HG03378 (cell line): ENCODE results near the gene ELOVL2.
"Not testable (repeated sequence)": the region's sequence is repeated elsewhere in the genome, so short reads cannot be mapped to it uniquely, and the experiment has no call there.

ENCODE experiments used
- ATAC-seq: cut with Tn5 transposase; IDR thresholded peaks from one replicate; pipeline ENCODE4 v1.9.1; 2021; ENCODE audit warnings: mild to moderate bottlenecking, moderate library complexity; ENCODE audit not compliant: unreplicated experiment

The ELOVL2 gene

DNA sequence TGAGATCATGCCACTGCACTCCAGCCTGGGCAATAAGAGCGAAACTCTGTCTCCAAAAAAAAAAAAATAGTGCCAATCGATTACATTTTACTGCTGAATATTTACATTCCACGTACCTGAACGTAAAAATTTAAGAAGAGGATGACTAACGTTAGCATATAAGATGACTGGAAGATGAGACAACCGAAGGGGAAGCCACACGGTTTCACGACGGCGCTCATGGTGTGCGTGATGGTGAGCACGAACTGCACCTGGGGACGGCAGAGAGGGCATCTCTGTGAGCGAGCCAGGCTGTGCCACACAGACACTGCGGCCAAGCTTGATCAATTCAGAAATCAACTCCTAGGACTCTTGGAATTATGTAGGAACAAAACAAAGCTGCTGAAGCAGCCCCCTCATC lies 54.5 kb downstream of the ELOVL2 start:
- ATAC-seq = no peak

DNA sequence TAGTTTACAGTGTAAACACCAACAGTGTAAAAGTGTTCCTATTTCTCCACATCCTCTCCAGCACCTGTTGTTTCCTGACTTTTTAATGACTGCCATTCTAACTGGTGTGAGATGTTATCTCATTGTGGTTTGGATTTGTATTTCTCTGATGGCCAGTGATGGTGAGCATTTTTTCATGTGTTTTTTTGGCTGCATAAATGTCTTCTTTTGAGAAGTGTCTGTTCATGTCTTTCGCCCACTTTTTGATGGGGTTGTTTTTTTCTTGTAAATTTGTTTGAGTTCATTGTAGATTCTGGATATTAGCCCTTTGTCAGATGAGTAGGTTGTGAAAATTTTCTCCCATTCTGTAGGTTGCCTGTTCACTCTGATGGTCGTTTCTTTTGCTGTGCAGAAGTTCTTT lies 59.1 kb downstream of the ELOVL2 start:
- not testable (repeated sequence) for ATAC-seq

DNA sequence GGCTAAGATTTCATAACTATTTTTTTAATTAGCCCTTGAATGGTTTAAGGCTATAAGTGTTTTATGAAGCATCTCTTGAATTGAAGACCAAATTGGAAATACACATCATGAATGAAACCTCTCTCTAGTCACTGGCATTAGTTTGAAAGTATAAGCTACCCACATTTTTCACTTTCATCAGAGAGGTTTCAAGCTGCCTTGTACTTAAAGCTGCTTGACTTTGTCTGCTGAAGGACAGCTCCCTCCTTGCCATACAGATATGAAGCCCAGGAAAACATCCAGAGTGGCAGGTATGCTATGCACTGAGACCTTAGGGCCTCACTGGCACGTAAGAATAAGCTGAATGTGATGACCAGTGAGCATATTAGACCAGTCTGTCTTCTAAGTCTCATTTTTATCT lies 62.7 kb downstream of the ELOVL2 start:
- ATAC-seq = no peak

DNA sequence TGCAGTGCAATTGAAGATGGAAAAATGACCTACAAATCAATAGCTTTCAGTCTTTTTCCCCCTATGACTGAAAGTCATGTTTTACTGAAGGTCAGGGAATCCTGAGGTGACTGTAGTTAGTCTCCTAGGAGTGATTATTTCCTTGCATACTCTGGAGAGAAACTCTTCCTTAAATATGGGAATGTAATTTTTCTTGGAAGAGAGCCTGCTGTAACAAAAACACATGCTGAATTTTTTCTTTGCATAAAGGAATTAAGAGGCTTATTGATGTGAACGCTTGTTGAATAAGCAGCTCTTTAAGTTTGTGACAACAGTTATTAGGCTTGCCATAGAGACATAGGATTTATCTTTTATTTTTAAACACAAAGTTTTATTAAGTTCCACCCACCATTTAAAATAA lies 64.5 kb downstream of the ELOVL2 start:
- ATAC-seq = no peak

DNA sequence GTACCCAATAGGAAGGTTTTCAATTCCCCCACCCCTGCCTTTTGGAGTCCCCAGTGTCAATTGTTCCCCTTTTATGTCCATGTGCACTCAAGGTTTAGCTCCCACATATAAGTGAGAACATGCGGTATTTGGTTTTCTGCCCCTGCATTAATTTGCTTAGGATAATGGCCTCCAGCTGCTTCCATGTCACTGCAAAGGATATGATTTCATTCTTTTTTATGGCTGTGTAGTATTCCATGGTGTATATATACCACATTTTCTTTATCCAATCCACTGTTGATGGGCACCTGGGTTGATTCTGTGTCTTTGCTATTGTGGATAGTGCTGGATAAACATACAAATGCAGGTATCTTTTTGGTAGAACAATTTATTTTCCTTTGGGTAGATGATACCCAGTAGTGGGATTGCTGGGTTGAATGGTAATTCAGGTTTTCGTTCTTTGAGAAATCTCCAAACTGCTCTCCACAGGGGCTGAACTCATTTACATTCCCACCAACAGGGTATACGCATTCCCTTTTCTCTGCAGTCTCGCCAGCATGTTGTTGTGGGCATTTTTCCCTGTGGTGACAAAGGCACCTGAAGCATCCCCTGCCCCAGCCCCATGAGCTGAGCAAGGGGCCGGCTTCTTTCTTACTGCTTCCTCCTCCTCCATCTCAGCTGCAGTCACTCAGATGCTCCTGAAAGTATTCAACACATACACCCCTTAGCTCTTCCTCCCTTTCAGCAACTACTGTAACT lies 66.7 kb downstream of the ELOVL2 start:
- ATAC-seq = no peak

DNA sequence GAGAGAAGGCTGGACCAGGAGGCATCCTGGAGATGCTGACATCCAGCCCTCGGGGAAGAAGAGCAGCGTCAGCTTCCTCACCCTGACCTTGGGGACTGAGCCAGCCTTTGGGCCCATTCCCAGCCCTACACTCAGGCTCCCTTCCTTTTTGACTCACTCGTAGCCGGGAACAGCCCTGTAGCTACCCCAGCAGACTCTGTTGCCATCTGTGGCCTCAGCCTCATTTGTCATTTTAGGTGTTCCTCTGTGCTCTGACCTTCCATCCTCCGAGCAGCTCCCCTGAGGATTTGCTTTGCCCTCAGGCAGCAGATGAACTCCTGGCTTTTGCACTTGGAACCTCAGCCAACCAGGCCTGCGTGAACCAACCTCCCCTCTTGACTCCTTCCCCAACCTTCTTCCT lies 67.5 kb downstream of the ELOVL2 start:
- ATAC-seq = no peak

DNA sequence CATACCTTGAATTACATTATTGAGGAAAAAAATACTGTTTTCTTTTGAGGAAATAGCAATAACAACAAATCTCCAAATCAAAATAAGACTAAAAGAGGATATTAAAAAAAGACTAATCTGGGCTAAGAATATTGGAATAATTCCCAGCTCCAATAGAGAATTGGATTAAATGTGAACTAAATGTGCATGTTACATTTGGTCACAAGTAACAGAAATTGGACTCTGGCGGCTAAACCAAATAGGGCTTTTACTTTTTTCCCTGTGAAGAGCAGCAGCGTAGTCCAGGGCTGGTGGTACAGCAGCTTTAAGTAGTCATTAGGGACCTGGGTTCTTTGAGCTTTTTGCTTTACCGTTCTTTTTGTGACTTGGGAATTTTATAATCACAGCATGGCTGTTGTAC lies 71.9 kb downstream of the ELOVL2 start:
- no peak for ATAC-seq

DNA sequence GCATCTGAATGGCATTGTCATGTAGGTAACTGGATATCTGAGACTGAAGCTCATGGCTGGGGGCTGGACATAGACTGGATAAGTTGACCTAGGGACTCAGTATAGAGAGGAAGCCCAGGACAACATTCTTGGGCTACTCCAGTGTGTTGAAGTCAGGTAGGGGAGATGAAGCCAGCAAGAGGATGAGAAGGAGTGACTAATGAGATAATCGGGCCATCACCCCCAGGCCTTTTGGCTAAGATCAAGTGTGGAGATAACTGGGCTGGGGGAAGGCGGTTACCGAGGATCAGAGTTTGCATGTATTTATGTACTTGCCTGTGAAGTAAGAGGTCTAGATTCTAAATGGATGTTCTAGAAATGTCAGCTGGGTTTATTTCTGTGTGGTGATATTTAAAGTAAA lies 73.4 kb downstream of the ELOVL2 start:
- no peak for ATAC-seq

DNA sequence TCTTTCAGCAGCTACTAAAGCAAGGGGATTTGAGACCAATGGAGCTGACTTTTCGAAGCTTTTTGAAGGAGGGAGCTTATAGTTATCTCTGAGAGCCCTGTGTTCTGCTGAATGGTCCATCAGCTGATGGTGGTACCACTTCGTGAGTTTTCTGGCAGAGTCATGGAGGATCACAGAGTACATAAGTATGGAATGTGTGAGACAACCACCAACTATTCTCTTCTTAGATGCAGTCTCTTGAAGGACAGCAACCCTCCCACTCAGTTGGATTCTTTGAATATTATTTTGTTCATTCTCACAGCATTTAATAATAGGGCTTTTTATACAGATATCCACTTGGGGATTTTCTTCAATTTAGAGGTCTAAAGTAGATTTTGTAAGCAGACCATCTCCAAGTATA lies 75.3 kb downstream of the ELOVL2 start:
- ATAC-seq = no peak

DNA sequence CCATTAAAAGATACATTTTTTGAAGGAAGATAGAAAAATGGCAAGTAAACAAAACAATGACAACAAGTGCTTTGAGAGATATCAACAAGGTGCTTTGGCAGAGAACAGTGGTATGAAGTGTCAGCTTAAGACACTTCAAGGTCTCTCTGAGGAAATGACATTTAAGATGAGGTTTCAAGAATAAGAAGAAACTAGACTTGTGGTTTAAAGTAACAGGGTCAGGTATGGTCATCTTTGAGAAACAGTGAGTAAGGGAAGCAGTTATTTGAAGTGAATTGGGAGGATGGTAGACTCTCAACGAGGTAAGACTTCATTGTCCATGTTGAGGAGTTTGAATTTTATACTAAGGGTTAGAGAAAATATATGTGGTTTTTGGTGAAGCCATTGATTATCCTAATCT lies 79.4 kb downstream of the ELOVL2 start:
- ATAC-seq = peak; percentile 70

DNA sequence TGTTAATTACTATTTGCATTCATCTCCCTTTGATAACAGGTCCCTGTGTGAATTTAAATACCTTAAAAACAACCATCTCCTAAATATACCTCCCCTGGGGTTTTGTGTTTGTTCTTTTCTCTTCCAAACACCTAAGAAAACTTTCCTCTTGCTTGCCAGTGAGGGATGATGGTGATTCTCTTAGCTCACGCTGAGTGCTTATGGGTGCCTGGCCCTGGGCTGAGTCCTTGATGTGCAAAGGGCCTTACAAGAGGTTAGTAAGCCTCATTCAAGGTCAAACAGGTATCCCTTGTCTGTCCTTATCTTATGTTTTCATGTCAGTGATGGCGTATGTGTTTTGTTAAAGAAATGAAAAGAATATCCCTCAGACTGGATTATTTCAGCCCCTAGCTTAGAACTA lies 81.0 kb downstream of the ELOVL2 start:
- ATAC-seq = no peak

DNA sequence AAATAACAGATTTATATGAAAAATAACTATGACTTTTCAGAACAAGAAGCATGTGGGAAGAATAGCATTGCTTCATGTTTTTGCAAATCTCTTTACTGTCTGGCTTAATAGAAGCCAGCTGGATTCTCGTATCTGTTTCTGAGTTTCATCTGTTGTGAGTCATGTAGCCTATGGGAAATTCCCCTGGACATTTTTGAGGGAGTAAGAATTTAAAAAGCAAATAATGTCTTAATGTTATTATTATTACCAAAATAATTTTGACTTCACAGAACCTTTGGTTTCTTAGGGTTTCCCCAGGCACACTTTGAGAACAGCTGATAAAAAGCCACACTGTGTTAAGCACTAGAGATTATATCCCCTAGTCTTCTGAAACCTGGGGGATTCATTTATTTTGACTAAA lies 81.4 kb downstream of the ELOVL2 start:
- peak; percentile 63 for ATAC-seq

DNA sequence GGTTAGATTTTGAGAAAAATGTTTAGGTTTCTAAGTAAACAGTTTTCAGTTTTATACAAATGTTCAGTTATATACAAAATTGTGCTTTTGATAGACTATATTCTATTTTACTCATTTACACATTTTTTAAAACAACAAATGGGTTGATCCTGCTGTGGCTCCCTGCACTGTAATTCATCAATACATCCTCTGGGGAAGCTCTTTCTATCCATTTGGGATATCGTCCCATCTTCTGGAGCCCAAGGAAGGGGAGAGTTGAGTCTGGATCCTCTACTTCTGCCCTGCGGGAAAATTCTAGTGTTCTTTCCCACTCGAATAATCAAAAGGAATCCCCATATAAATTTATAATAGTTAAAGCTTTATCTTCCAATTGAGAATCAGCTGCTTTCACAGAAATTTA lies 82.3 kb downstream of the ELOVL2 start:
- no peak for ATAC-seq

DNA sequence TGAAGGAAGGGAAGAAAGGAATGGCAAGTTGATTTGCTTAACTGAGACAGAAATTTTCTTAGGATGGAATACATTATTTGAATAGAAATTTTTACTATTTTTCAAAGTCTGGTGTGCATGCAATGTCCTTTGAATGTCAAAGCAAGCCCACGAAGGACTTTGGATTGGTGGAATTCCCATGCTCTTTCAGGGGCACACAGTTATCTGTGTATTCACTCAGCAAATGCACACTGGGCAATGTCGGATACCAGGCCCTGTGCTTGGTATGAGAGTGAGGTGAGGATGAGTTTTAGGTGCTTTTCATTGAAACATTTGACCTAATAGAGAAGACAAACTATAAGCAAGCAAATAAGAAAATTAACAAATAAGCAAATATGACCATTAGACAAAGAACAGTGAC lies 83.9 kb downstream of the ELOVL2 start:
- no peak for ATAC-seq

DNA sequence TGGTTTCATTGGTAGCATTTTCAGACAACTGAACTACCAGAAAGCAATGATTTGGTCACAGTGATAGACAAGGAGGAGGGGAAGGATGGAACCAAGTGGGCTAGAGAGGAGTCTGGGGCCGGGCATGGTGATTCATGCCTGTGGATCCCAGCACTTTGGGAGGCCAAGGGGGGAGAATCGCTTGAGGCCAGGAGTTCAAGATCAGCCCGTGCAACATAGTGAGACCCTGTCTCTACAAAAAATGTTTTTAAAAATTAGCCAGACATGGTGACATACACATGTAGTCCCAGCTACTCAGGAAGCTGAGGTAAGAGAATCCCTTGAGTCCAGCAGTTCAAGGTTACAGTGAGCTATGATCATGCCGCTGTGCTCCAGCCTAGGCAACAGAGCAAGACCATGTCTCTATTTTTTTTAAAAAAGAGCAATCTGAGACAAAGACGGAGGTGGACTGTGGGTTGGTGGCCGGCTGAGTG lies 86.7 kb downstream of the ELOVL2 start:
- no peak for ATAC-seq

DNA sequence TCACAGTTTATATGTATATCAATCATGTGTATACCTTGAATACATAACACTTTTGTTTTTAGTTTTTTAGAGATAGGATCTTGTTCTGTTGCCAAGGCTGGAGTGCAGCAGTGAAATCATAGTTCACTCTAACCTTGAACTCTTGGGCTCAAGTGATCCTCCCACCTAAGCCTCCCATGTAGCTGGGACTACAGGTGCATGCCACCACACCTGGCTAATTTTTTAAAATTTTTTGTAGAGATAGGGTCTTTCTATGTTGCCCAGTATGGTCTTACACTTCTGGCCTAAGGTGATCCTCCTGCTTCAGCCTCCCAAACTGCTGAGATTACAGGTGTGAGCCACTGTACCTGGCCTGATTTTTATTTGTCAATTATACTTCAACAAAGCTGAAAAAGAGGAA lies 87.3 kb downstream of the ELOVL2 start:
- ATAC-seq = no peak

DNA sequence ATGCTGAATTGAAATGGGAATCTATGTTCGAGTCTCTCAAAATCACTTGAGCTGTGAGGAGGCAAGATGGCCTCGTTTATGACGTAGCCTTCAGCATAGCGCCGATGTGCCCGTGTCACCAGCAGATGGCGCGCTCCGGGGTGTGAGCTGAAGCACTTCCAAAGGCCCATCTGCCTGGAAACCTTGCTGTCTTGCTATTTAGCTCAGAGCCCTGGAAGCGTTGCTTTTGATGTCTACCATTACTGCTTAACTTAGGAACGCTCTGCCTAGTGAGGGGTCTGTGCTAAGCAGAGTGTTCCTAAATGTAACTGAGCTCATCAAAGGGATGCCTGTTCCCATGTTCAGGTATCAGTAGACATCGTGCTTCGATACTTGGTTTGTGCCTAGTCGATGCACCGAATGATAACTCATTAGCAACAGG lies 89.5 kb downstream of the ELOVL2 start:
- peak; percentile 76 for ATAC-seq

DNA sequence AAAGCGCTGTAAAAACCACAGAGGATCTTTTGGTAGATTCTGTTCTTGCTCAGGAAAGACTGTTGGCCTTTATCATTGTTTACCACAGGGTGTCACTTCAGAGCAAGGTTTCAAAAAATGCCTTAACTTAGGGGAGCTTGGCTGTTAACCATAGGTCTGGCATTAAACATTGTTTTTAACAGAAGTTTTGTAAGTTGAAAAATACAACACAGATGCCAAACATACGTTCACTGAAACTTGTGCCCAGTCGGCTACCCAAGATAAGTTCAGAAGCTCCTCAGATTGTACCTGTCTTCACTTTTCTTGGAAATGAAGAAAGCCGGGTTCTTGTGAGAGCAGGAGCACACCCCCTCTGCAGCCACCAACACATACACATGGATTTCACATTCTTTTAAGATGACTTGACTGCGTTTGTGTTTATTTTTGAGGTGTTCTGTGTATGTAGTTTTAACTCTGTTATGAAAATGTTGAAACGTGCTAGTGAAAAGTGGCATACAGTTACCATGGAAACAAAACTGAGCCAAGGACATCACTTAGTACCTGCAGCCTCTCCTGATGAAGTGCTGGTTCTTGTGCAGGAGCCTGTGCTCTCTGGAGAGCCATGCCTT lies 92.3 kb downstream of the ELOVL2 start:
- ATAC-seq = no peak

DNA sequence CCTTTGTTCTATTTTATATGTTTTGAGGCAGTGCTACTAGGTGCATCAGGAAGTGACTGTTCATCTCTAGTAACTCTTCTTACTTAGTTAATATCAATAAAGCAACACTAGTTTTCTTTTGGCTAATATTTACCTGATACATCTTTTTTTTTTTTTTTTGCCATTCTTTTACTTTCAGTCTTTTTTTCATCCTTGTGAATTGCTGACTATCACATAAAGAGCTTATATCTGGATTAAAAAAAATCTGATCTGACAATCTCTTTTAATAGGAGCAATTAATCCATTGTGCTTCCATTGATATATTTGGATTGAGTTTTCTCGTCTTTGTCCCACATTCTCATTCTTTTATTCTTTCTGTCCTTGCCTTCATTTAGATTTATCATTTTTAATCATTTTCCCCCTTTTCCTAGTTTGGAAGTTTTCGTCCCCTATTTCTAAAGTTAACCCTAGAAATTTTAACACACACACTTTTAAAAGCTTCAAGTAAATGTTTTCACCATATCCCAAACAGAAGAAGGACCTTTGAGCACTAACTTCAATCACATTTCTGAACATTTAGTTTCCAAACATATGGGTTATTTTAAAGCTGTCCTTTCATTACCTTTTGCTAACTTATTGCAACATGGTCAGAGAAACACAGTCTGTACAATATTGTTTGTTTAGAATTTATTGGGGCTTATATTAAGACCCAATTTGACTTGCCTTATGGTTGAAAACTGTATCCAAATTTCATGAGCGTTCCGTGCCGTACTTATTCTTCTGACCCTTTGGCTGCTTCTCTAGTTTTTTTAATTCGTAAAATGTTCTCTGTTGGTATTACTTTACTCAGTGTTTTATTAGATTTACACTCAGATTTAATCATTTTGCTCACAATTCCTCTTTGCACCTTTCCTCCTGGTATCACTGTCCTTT lies 94.3 kb downstream of the ELOVL2 start:
- ATAC-seq = no peak

DNA sequence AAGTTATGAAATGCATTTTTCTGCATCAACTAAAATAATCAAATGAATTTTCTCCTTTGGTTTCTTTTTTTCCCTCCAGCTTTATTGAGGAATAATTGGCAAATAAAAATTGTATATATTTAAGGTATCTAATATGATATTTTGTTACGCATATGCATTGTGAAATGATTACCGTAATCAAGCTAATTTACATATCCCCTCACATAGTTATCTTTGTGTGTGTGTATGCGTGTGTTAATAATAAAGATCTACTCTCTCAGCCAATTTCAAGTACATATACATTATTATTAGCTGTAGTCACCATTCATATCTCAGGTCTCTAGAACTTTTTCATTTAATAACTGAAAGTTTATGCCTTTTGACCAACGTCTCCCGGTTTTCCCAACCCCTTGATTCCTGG lies 96.1 kb downstream of the ELOVL2 start:
- no peak for ATAC-seq

DNA sequence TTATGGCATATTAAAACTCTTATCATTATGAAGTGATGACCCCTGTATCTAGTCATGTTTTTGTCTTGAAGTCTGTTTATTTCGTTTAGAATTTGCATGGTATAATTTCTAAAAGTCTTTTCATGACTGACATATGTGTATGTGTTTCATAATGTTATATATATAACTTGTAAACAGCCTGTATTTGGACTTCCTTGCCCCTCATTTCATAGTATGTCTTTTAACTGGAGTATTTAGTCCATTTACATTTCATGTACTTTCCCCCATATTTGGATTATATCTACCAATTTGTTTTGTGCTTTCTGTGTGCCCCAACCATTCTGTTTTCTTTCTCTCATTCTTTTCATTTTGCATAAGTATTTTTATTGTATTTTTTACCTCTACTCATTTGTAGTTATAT lies 98.3 kb downstream of the ELOVL2 start:
- no peak for ATAC-seq

DNA sequence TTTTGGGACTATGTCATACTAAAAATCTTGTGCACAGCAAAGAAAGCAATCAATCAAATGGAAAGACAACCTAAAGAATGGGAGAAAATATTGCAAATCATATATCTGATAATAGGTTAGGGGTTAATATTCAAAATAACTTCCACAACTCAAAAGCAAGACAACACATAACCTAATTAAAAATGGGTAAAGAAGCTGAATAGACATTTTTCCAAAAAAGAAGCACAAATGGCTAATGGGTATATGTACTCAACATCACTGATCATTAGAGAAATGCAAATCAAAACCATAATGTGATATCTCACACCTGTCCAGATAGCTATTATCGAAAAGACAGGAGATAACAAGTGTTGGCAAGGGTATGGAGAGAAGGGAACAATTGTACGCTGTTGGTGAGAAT lies 104.3 kb downstream of the ELOVL2 start:
- ATAC-seq = no peak
